SK-N-MC (cell line): ENCODE data around the gene MAP2.

ENCODE experiments used
- FOXP2 ChIP-seq: optimal IDR thresholded peaks from 2 replicates; pipeline ENCODE3; 2011; ENCODE audit warnings: mild to moderate bottlenecking, moderate library complexity; ENCODE audit not compliant: insufficient read depth; ENCODE audit errors: extremely low read length, control extremely low read depth
- POLR2AphosphoS5 ChIP-seq: IDR thresholded peaks from 2 replicates; pipeline ENCODE4 v1.6.1; 2012; ENCODE audit warnings: mild to moderate bottlenecking, low read depth, low read length, borderline replicate concordance

DNA sequence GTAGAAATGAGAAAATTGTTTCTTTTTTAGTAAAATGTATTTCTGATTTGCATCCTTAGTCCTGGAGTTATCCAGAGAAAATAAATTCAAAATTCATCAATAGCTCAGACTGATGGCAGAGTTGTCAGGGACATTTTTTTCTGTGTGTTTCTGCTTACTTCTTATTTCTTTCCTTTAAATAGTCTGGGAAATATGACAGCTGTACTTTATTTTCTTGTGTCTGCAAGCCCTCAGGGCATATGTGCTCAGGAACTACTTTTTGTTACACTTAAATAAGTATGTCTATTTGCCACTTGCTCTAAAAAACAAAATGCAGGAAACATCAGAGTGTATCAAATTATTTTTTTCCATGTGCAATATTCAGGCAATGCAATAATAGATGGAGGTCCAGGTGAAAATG is 221.0 kb downstream of the MAP2 start:
- TF ChIP-seq POLR2AphosphoS5 (no peak), FOXP2 (no peak)
